ENCODE results near the gene ATXN7.

GRCh38 chr3:63981980-63982379 is 118.3 kb downstream of the ATXN7 start:
- no peak for TF ChIP-seq CTCF (conservative IDR thresholded peaks at IDR 0.05; ENCODE audit: low read length)
- TF ChIP-seq EZH2phosphoT487 (IDR thresholded peaks at IDR 0.05; ENCODE audit: borderline replicate concordance): no peak

Data from Loucy (cell line).